HEK293 (cell line): ENCODE results near the gene CTNNA2.

Experiments used
- CTCF ChIP-seq: fragments of 450-650 bp; formaldehyde crosslinking; IDR thresholded peaks from 2 replicates; pipeline ENCODE4 v1.5.1; 2016; ENCODE audit warnings: missing biosample characterization, missing genetic modification characterization
- PRDM10 ChIP-seq: fragments of 450-650 bp; formaldehyde crosslinking; IDR thresholded peaks from 2 replicates; pipeline ENCODE4 v1.5.1; 2016; ENCODE audit warnings: missing biosample characterization, missing genetic modification characterization
- TRIM28 ChIP-seq: IDR thresholded peaks from 2 replicates; pipeline ENCODE4 v1.6.1; 2011; ENCODE audit warnings: low read length, control low read depth, borderline replicate concordance
- ZNF274 ChIP-seq, 2 experiments: fragments of 200-500 bp in 1 of 2; fragments of 450-650 bp in 1 of 2; sonication (Bioruptor generic) in 1 of 2; formaldehyde crosslinking in 1 of 2; IDR thresholded peaks; 2 replicates each; pipeline versions ENCODE4 v1.5.1 to v1.6.1; 2014 to 2016; ENCODE audit warnings: borderline replicate concordance in 1 of 2, inconsistent platforms in 1 of 2, low read length in 1 of 2, missing biosample characterization in 1 of 2, missing genetic modification characterization in 1 of 2
- TF ChIP-seq, protein P1 (sequence below): fragments of 450-650 bp; formaldehyde crosslinking; IDR thresholded peaks from 2 replicates; pipeline ENCODE4 v1.5.1; 2016; ENCODE audit warnings: missing biosample characterization, missing genetic modification characterization, low read depth

- TF ChIP-seq CTCF (no peak), PRDM10 (tag by site-specific recombination) (no peak), ZNF274 (IDR thresholded peaks at IDR 0.05; ENCODE audit: low read length) (no peak), ZNF274 (tag by site-specific recombination; IDR thresholded peaks at IDR 0.05; ENCODE audit: borderline replicate concordance) (no peak), TRIM28 (no peak)
- TF ChIP-seq, protein P1, sequence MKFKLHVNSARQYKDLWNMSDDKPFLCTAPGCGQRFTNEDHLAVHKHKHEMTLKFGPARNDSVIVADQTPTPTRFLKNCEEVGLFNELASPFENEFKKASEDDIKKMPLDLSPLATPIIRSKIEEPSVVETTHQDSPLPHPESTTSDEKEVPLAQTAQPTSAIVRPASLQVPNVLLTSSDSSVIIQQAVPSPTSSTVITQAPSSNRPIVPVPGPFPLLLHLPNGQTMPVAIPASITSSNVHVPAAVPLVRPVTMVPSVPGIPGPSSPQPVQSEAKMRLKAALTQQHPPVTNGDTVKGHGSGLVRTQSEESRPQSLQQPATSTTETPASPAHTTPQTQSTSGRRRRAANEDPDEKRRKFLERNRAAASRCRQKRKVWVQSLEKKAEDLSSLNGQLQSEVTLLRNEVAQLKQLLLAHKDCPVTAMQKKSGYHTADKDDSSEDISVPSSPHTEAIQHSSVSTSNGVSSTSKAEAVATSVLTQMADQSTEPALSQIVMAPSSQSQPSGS (tag by site-specific recombination) = no peak
Measured at GRCh38 chr2:80288576-80288975, 775.7 kb downstream of the CTNNA2 start.
